ENCODE measurements around the gene OXSR1. TPM values are rescaled to one million over a fixed set of nuclear protein-coding genes. Genes with fewer than 3 reads are reported as not detected.

OXSR1 gene
- total RNA-seq, 6 experiments from 2014 or later = 48.5 to 54.3 (median 51.5) TPM

DNA sequence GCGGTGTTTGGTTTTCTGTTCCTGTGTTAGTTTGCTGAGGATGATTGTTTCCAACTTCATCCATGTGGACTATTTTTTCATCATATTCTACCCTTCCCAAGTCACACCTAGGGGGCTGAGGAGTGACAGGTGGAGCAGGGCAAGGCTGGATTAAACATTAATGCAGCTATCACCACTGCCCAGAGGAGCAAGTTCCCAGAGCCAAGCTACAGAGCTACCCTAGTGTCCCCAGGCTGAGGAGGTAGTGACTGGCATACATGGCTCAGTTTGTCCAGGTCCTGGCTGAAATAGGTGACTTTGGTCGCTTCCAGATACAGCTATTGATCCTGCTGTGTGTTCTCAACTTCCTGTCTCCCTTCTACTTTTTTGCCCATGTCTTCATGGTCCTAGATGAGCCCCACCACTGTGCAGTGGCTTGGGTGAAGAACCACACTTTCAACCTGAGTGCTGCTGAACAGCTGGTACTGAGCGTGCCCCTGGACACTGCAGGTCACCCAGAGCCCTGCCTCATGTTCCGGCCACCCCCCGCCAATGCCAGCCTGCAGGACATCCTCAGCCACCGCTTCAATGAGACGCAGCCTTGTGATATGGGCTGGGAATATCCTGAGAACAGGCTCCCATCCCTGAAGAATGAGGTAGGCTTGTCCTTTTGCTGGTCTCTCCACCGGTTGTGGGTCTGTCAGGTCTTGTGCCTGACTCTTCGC lies 100.4 kb downstream of the OXSR1 start, which contains the start of gene SLC22A13:
TSS of gene SLC22A13 (plus strand) at position 209 of the 704 bp plus-strand sequence. CDS start at position 258, 49 bp downstream.
- no peak for TF ChIP-seq CTCF (IDR thresholded peaks at IDR 0.05)
- peaks cover 17% of the 10 kb centered on the region for H3K36me3 Mint-ChIP-seq (ENCODE audit: low read depth)
- no peak within 1 kb of the TSS for H3K27ac Mint-ChIP-seq
- no peaks in the 10 kb centered on the region; the same call in 1 of the 2 replicates for H3K27me3 Mint-ChIP-seq (ENCODE audit: insufficient read depth)
- no peak for DNase-seq
- no peaks in the 10 kb centered on the region for H3K9me3 Mint-ChIP-seq
- H3K4me3 Mint-ChIP-seq = no peak within 1 kb of the TSS
- peaks cover 8% of the 10 kb centered on the region for H3K4me1 Mint-ChIP-seq (ENCODE audit: low read depth)

- H3K4me3 Mint-ChIP-seq = no peak overlapping the region
- H3K27me3 Mint-ChIP-seq (ENCODE audit: insufficient read depth) = no peaks in the 10 kb centered on the region; the same call in 1 of the 2 replicates
- DNase-seq = no peak
- no peak for TF ChIP-seq CTCF (IDR thresholded peaks at IDR 0.05)
- no peak overlapping the region for H3K27ac Mint-ChIP-seq
- H3K9me3 Mint-ChIP-seq = no peaks in the 10 kb centered on the region
- peaks cover 12% of the 10 kb centered on the region for H3K36me3 Mint-ChIP-seq (ENCODE audit: low read depth)
- H3K4me1 Mint-ChIP-seq (ENCODE audit: low read depth) = peaks cover 11% of the 10 kb centered on the region
These were observed 101.5 kb downstream of the OXSR1 start for GRCh38 chr3:38266810-38267209.

GRCh38 chr3:38267662-38268061 lies 102.3 kb downstream of the OXSR1 start:
- DNase-seq = no peak
- H3K9me3 Mint-ChIP-seq = no peaks in the 10 kb centered on the region
- H3K36me3 Mint-ChIP-seq (ENCODE audit: low read depth) = peaks cover 10% of the 10 kb centered on the region
- H3K27ac Mint-ChIP-seq = no peak overlapping the region
- H3K4me3 Mint-ChIP-seq = no peak overlapping the region
- TF ChIP-seq CTCF (IDR thresholded peaks at IDR 0.05) = no peak
- peaks cover 11% of the 10 kb centered on the region for H3K4me1 Mint-ChIP-seq (ENCODE audit: low read depth)
- H3K27me3 Mint-ChIP-seq (ENCODE audit: insufficient read depth) = no peaks in the 10 kb centered on the region; the same call in 1 of the 2 replicates

DNA sequence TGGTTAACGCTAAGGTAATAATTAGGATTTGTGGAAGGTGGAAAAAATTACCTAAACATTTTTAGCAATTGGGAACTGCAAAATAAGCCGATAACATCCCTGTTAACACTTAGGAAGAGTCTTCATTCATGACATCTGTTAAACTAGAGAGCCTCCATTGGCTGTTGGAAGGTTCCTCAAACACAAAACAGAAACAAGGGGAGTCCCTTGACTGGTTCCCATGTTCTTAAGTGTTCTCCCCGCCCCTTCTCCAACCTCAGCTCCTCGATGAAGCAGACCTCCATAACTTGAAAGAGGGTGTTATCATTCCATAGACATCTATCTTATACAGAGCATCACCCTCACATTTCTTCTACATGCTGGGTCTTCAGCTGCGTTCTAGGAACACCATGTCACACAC lies 102.8 kb downstream of the OXSR1 start:
- no peak for TF ChIP-seq CTCF (IDR thresholded peaks at IDR 0.05)
- Mint-ChIP-seq H3K36me3 (ENCODE audit: low read depth) (peaks cover 10% of the 10 kb centered on the region), H3K4me3 (no peak overlapping the region), H3K4me1 (ENCODE audit: low read depth) (peaks cover 11% of the 10 kb centered on the region), H3K9me3 (no peaks in the 10 kb centered on the region), H3K27ac (no peak overlapping the region), H3K27me3 (ENCODE audit: insufficient read depth) (no peaks in the 10 kb centered on the region; the same call in 1 of the 2 replicates)
- DNase-seq = no peak

DNA sequence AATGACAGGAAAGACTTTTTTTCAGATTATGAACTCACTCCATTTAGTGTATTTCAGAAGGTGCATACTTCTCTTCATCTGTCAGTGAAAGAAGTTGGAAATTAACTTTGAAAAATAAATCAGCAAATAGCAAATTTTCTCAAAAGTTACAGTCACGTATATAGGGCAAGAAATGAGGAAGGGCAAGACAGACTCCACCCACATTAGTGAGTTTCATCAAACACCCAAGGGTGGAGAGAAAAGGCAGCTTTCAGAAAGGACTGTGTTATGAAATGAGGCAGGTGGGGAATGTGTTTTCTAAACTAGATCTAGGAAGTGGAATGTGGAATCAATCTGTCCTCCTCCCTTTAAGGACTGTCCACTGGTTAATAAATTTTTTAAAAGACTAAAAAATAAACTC lies 103.2 kb downstream of the OXSR1 start:
- DNase-seq = no peak
- Mint-ChIP-seq H3K4me1 (ENCODE audit: low read depth) (peaks cover 11% of the 10 kb centered on the region), H3K36me3 (ENCODE audit: low read depth) (peaks cover 10% of the 10 kb centered on the region), H3K4me3 (no peak overlapping the region), H3K27ac (no peak overlapping the region), H3K9me3 (no peaks in the 10 kb centered on the region), H3K27me3 (ENCODE audit: insufficient read depth) (no peaks in the 10 kb centered on the region; the same call in 1 of the 2 replicates)
- no peak for TF ChIP-seq CTCF (IDR thresholded peaks at IDR 0.05)

All from HFFc6 (cell line).